GM10248 (cell line): ENCODE results near the gene GPSM1.

Experiments
- CTCF ChIA-PET: fragments of 300-600 bp; sonication (Branson Sonifier 250); formaldehyde crosslinking; extraction: SDS; loops from one replicate; lab custom pipeline; 2021; ENCODE audit warnings: antibody characterized with exemption; lab: Yijun Ruan, JAX
- POLR2A ChIA-PET: fragments of 350-650 bp; sonication (Branson Sonifier 250); formaldehyde crosslinking; extraction: SDS; loops from one replicate; lab custom pipeline; 2020; ENCODE audit warnings: antibody characterized with exemption; lab: Yijun Ruan, JAX
- DNase-seq: peaks from one replicate; pipeline ENCODE4 v3.0.0; 2012; ENCODE audit errors: extremely low spot score
- TF ChIP-seq, protein P1 (sequence below): IDR thresholded peaks from 2 replicates; pipeline ENCODE4 v1.5.1; 2012; ENCODE audit warnings: mild to moderate bottlenecking, low read depth; ENCODE audit errors: extremely low read depth, missing control alignments, control extremely low read depth

GPSM1 gene

DNA sequence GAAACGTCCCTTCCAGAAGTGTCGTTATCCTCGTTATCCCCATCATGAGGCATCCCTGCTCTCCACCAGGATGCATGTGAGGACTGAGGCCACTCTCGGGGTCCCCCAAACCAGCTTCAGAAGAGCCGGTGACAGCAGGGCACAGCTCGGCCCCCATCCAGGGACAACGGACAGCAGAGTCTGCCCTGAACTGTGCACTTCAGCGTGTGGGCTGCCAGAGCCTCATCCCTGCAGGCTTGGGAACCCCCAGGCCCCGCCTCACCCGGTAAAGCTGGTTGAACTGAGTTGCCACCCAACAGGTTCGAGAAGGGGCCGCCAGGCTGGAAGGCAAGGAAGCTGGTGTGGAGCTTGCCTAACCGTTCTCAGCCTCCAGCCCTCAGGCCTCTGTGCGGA is 46.8 kb downstream of the GPSM1 start:
- TF ChIP-seq, protein P1, sequence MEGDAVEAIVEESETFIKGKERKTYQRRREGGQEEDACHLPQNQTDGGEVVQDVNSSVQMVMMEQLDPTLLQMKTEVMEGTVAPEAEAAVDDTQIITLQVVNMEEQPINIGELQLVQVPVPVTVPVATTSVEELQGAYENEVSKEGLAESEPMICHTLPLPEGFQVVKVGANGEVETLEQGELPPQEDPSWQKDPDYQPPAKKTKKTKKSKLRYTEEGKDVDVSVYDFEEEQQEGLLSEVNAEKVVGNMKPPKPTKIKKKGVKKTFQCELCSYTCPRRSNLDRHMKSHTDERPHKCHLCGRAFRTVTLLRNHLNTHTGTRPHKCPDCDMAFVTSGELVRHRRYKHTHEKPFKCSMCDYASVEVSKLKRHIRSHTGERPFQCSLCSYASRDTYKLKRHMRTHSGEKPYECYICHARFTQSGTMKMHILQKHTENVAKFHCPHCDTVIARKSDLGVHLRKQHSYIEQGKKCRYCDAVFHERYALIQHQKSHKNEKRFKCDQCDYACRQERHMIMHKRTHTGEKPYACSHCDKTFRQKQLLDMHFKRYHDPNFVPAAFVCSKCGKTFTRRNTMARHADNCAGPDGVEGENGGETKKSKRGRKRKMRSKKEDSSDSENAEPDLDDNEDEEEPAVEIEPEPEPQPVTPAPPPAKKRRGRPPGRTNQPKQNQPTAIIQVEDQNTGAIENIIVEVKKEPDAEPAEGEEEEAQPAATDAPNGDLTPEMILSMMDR = no peak

DNA sequence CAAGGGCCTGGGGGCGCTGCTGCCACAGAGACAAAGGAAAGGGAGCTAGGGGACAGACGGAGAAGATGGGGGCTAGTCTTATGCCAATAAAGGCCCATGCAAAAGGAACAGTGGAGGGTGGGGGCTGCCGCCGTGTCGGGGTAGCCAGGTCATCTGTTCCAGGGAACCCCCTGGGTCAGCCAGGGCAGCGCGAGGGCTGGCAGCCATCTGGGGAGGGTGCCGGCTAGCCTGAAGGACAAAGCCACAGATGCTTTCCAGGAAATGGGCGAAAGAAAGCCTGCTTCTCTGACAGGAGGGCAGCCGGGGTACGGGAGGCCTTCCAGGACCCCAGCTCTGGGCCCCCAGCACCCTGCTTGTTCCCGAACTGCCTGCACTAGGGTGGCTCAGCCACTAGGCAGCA is 47.8 kb downstream of the GPSM1 start:
- CTCF ChIA-PET = interaction anchor here (0.9 to 5.4 kb wide), 2 partner anchors 12 to 36 kb away, joined by 3 to 39 read pairs; partner anchors contain the start of gene DNLZ
- POLR2A ChIA-PET = no interaction called here
- TF ChIP-seq, protein P1 = no peak

More for the DNA sequence above, 46.8 kb downstream of the GPSM1 start:
- DNase-seq = no peak
- ChIA-PET CTCF (interaction anchor here (0.9 to 5.4 kb wide), 4 partner anchors 11 to 35 kb away, joined by 3 to 39 read pairs (median 3); partner anchors contain the start of gene DNLZ), POLR2A (no interaction called here)

DNA sequence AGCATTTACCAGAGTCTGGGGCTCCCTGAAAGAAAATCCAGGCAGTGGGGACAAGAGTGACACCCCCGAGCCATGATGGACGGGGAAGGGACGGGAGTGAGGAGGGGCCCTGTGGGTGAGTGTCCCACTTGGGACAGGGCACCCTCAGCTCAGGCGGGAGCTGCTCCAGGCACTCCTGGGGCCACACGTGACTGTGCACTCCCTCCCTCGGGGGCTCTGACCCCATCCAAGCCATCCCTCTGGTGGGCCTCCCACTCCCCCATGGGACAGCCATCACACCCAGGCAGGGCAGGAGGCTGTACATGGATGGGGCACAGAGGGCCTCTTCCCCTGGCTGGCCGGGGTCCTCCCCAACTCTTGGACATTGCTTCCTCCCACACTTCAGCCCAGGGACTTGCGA is 49.1 kb downstream of the GPSM1 start:
- CTCF ChIA-PET = interaction anchor here (5.4 kb wide), 1 partner anchor 14 kb away, joined by 39 read pairs; the partner anchor contains the start of gene DNLZ
- DNase-seq = no peak
- TF ChIP-seq, protein P1 = no peak
- POLR2A ChIA-PET = no interaction called here

More for the DNA sequence above, 47.8 kb downstream of the GPSM1 start:
- no peak for DNase-seq

DNA sequence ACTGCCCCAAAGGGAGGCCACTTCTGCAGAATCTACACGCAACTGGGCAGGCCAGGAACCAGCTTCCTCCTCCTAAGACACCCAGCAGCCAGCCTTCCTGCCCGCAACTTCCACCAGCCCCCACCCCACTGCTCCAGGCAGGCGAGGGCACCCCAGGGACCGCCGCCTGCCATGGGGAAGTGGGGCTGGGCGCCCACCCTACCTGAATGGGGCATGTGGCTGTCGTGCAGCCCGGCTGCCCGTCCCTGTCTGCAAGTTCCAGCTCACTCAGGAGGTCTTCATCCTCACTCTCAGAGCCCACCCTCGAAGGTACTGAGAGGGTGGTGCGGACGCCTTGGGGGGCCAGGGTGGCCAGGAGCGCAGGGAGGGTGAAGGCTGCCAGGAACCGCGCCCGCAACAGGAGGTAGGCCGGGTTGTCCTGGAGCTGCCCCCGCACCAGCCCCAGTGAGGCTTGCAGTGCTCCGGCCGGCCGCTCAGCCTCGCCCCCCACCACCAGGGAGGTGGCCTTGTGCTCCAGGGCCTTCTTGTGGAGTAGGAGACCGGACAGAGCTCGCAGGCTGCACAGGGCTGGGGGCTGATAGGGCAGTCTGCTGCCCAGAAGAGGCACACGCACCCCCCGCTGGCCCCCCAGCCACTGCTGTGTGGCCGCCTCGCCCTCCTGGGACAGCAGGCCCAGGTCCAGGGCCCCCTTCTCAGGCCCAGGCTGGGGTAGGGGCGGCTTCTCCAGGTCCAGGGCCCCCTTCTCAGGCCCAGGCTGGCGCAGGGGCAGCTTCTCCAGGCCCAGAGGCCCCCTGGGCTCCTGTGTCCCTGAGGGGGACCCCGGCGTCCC is 50.2 kb downstream of the GPSM1 start:
- POLR2A ChIA-PET = no interaction called here
- no peak for DNase-seq
- CTCF ChIA-PET = interaction anchor here (1.8 kb wide), 1 partner anchor 10 kb away, joined by 4 read pairs; no protein-coding TSS in a partner anchor
- TF ChIP-seq, protein P1 = no peak

DNA sequence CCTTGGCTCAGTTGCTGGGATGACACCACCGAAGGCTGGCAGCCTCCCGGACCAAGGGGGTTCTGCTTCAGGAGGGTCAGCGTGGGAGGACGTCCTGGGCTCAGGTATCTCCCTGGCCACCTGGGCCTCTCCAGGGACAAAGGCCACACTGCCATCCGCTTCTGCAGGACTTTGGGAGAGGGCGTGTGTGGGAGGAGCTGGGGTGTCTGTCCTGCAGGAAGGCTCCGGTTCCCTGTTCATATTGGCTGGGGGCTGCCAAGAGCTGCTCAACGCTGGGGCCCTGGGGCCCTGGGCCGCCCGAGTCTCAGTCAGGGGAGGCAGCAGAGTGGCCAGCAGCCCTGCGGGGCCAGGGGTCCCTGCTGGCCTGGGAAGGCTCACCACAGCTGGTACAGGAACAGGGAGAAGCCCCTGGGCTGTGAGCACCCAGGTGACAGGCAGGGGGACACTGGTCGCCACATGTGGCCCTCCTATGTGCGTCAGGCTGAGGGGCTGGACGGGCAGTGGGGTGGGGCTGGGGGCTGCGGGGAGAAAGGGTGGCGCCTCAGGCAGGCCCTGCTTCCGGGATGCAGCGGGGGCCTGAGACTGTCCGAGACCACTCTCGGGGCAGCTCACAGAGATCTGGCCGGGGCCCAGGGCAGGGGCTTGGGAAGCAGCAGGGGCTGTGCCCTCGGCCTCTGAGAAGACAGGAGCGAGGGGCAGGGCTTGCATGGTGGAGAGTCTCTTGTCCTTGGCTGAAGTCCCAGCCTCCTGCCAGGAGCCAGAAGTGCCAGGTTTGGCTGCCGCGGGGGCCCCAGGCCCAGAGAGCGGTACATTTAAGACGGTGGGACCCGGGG is 51.0 kb downstream of the GPSM1 start:
- POLR2A ChIA-PET = no interaction called here
- DNase-seq = no peak
- TF ChIP-seq, protein P1 = no peak
- CTCF ChIA-PET = interaction anchor here (1.0 to 1.8 kb wide), 2 partner anchors 9 to 14 kb away, joined by 3 to 4 read pairs; partner anchors contain the start of gene DNLZ

DNA sequence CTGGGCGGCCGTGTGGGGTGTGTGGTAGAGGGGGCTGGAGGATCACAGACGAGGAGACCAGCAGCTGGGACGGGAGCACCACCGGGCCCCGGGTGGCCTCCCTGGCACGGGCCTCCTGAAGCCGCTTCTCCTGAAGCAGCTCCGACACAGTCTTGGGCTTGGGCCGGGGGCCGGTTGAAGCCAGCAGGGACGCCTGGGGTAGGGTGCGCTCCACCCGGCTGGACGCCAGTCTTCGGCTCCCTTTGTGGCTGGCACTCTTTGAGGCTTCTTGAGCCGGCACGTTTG is 51.6 kb downstream of the GPSM1 start:
- POLR2A ChIA-PET = no interaction called here
- CTCF ChIA-PET = interaction anchor here (1.0 to 1.2 kb wide), 2 partner anchors 15 to 16 kb away, joined by 3 read pairs; partner anchors contain the start of gene DNLZ
- TF ChIP-seq, protein P1 = no peak
- no peak for DNase-seq
